Smooth muscle cell of the coronary artery (primary cell): ENCODE data around the gene TWF2. TPM values are rescaled to one million over a fixed set of nuclear protein-coding genes. Genes with fewer than 3 reads are reported as not detected.

Experiments used
- total RNA-seq: library from RNA; depleted of rRNA; stranded (reverse); fragments of >200 nt; gene quantifications from 2 replicates; pipeline ENCODE4 v1.2.3, GENCODE V29; 2014; ENCODE audit warnings: low replicate concordance

The TWF2 gene
- 59.2 and 139 TPM in 2 replicates for total RNA-seq

GRCh38 chr3:52238761-52239701 is at the start of gene TWF2:
Gene TWF2 (minus strand): TSS chr3:52239158. CDS start chr3:52239016, 142 bp downstream.

GRCh38 chr3:52278510-52279069 is 39.6 kb upstream of the TWF2 start, which contains the start of gene WDR82:
Gene WDR82 (minus strand): TSS chr3:52278649. CDS start chr3:52278361, 288 bp downstream.

GRCh38 chr3:52245322-52246263 is 6.6 kb upstream of the TWF2 start, which contains the start of gene PPM1M:
Gene PPM1M (plus strand): TSS chr3:52245759. CDS start chr3:52245825, 66 bp downstream.

GRCh38 chr3:52225452-52226228 is 13.3 kb downstream of the TWF2 start, which contains the start of gene TLR9:
Gene TLR9 (minus strand): TSS chr3:52225645. CDS start chr3:52225529, 116 bp downstream.

GRCh38 chr3:52197842-52198625 is 40.9 kb downstream of the TWF2 start, which contains the start of gene ALAS1:
Gene ALAS1 (plus strand): TSS chr3:52198160. CDS start chr3:52199242, 1,082 bp downstream.

Other genes with a start within 250 kb of the TWF2 start
- 574 and 1,531 TPM in 2 replicates for gene RPL29, start 243.3 kb downstream of the TWF2 start, total RNA-seq
- 3.0 and 8.2 TPM in 2 replicates for gene DUSP7, start 182.6 kb downstream of the TWF2 start, total RNA-seq
- gene POC1A, start 84.7 kb downstream of the TWF2 start, total RNA-seq: 2.3 and 6.0 TPM in 2 replicates
- 15.8 and 34.0 TPM in 2 replicates for gene ALAS1, start 41.0 kb downstream of the TWF2 start, total RNA-seq
- under 0.01 TPM in 1 of 2 replicates, not detected in the other for gene TLR9, start 13.5 kb downstream of the TWF2 start, total RNA-seq
- 13.2 and 26.1 TPM in 2 replicates for gene PPM1M, start 6.6 kb upstream of the TWF2 start, total RNA-seq
- 53.6 and 73.3 TPM in 2 replicates for gene WDR82, start 39.5 kb upstream of the TWF2 start, total RNA-seq
- gene GLYCTK, start 48.7 kb upstream of the TWF2 start, total RNA-seq: 6.4 and 12.0 TPM in 2 replicates
- gene DNAH1, start 77.2 kb upstream of the TWF2 start, total RNA-seq: 1.7 and 8.3 TPM in 2 replicates
- 45.3 and 69.2 TPM in 2 replicates for gene BAP1, start 170.8 kb upstream of the TWF2 start, total RNA-seq
- 1.3 and 1.9 TPM in 2 replicates for gene PHF7, start 171.5 kb upstream of the TWF2 start, total RNA-seq
- gene SEMA3G, start 205.9 kb upstream of the TWF2 start, total RNA-seq: 0.90 TPM in 1 of 2 replicates, not detected in the other
- gene TNNC1, start 214.9 kb upstream of the TWF2 start, total RNA-seq: 2.5 and 19.8 TPM in 2 replicates
- 54.9 and 72.7 TPM in 2 replicates for gene NISCH, start 216.4 kb upstream of the TWF2 start, total RNA-seq